ENCODE measurements around the gene MEN1.

MEN1 gene

GRCh38 chr11:64784813-64785581 lies 25.4 kb downstream of the MEN1 start:
- no peak for DNase-seq (ENCODE audit: low read depth in 2 of 2)

GRCh38 chr11:64778473-64779298 lies 31.7 kb downstream of the MEN1 start, which contains the start of gene SF1:
TSS of gene SF1 (minus strand) at chr11:64778542. CDS start at chr11:64778392, 150 bp downstream.
- peak; percentile 97 for DNase-seq (ENCODE audit: low read depth in 2 of 2)

- DNase-seq (ENCODE audit: low read depth in 2 of 2): no peak
Measured at GRCh38 chr11:64778223-64778472, 32.2 kb downstream of the MEN1 start.

GRCh38 chr11:64777449-64778222 lies 32.7 kb downstream of the MEN1 start:
- DNase-seq (ENCODE audit: low read depth in 2 of 2): peak; percentile 64 to 74

GRCh38 chr11:64776875-64777274 lies 33.5 kb downstream of the MEN1 start:
- no peak for DNase-seq (ENCODE audit: low read depth in 2 of 2)

- no peak for DNase-seq (ENCODE audit: low read depth in 2 of 2)
Measured at GRCh38 chr11:64776425-64776824, 33.9 kb downstream of the MEN1 start.

- DNase-seq (ENCODE audit: low read depth in 2 of 2): no peak
Measured at GRCh38 chr11:64774144-64774543, 36.2 kb downstream of the MEN1 start.

GRCh38 chr11:64772303-64773018 lies 37.9 kb downstream of the MEN1 start:
- DNase-seq (ENCODE audit: low read depth in 2 of 2): no peak

- no peak for DNase-seq (ENCODE audit: low read depth in 2 of 2)
Measured at GRCh38 chr11:64771861-64772260, 38.5 kb downstream of the MEN1 start.

- no peak for DNase-seq (ENCODE audit: low read depth in 2 of 2)
Measured at GRCh38 chr11:64770120-64770519, 40.2 kb downstream of the MEN1 start.

- DNase-seq (ENCODE audit: low read depth in 2 of 2): no peak
Measured at GRCh38 chr11:64769283-64769682, 41.1 kb downstream of the MEN1 start.

- DNase-seq (ENCODE audit: low read depth in 2 of 2): no peak
Measured at GRCh38 chr11:64768300-64768694, 42.1 kb downstream of the MEN1 start.

GRCh38 chr11:64767344-64768299 lies 42.7 kb downstream of the MEN1 start:
- DNase-seq (ENCODE audit: low read depth in 2 of 2): peak; percentile 62 to 70

- DNase-seq (ENCODE audit: low read depth in 2 of 2): no peak
Measured at GRCh38 chr11:64766881-64767280, 43.5 kb downstream of the MEN1 start.

GRCh38 chr11:64765851-64766665 lies 44.3 kb downstream of the MEN1 start:
- DNase-seq (ENCODE audit: low read depth in 2 of 2): no peak

GRCh38 chr11:64765291-64765850 lies 45.0 kb downstream of the MEN1 start:
- no peak for DNase-seq (ENCODE audit: low read depth in 2 of 2)

- DNase-seq (ENCODE audit: low read depth in 2 of 2): no peak
Measured at GRCh38 chr11:64764753-64765152, 45.6 kb downstream of the MEN1 start.

- peak in 1 of 2 donors; percentile 40 for DNase-seq (ENCODE audit: low read depth in 2 of 2)
Measured at GRCh38 chr11:64764040-64764611, 46.2 kb downstream of the MEN1 start.

- no peak for DNase-seq (ENCODE audit: low read depth in 2 of 2)
Measured at GRCh38 chr11:64763526-64764039, 46.8 kb downstream of the MEN1 start.

All from stimulated activated CD8-positive, alpha-beta memory T cell treated with anti-CD3 and anti-CD28 coated beads, Interleukin-2, amount 100 ng/mL, for 1 hour (primary cell).